ENCODE data around the gene ZCCHC2.

- TF ChIP-seq CTCF (IDR thresholded peaks at IDR 0.05) (no peak), EZH2 (IDR thresholded peaks at IDR 0.05) (no peak), EZH2phosphoT487 (IDR thresholded peaks at IDR 0.05) (no peak)
Measured at GRCh38 chr18:62609764-62610163, 86.9 kb downstream of the ZCCHC2 start.
